ENCODE data around the gene C4orf36. TPM values are rescaled to one million over a fixed set of nuclear protein-coding genes. Genes with fewer than 3 reads are reported as not detected.

Gene C4orf36
- total and polyA plus RNA-seq, 2 of the 4 experiments (the other 2 are of a cell fraction), result 0.18 to 0.41 TPM

DNA sequence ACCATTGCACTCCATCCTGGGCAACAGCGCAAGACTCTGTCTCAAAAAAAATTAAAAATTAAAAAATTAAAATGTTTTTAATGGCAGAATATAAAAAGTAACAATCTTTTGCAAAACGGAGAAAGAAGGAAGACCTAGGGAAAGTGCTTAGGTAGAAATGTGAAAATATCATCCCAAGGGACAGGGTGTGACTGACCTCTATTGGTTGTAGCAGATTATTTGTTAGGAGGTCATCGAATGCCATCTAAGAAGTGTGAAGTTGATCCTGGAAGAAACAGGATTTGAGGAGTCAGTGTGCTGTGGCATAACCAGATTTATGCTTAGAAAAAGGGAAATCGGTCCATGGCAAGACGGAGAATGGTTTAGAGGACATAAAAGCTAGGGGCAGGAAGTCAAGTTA, 18.1 kb upstream of the C4orf36 start (continued):
- TF ChIP-seq, protein P1, sequence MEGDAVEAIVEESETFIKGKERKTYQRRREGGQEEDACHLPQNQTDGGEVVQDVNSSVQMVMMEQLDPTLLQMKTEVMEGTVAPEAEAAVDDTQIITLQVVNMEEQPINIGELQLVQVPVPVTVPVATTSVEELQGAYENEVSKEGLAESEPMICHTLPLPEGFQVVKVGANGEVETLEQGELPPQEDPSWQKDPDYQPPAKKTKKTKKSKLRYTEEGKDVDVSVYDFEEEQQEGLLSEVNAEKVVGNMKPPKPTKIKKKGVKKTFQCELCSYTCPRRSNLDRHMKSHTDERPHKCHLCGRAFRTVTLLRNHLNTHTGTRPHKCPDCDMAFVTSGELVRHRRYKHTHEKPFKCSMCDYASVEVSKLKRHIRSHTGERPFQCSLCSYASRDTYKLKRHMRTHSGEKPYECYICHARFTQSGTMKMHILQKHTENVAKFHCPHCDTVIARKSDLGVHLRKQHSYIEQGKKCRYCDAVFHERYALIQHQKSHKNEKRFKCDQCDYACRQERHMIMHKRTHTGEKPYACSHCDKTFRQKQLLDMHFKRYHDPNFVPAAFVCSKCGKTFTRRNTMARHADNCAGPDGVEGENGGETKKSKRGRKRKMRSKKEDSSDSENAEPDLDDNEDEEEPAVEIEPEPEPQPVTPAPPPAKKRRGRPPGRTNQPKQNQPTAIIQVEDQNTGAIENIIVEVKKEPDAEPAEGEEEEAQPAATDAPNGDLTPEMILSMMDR (conservative IDR thresholded peaks at IDR 0.05; ENCODE audit: low read depth, low read length), result no peak
- TF ChIP-seq BHLHE40 (IDR thresholded peaks at IDR 0.05; ENCODE audit: low read depth, low read length) (no peak), CEBPB (IDR thresholded peaks at IDR 0.05; ENCODE audit: low read depth, low read length) (no peak)

DNA sequence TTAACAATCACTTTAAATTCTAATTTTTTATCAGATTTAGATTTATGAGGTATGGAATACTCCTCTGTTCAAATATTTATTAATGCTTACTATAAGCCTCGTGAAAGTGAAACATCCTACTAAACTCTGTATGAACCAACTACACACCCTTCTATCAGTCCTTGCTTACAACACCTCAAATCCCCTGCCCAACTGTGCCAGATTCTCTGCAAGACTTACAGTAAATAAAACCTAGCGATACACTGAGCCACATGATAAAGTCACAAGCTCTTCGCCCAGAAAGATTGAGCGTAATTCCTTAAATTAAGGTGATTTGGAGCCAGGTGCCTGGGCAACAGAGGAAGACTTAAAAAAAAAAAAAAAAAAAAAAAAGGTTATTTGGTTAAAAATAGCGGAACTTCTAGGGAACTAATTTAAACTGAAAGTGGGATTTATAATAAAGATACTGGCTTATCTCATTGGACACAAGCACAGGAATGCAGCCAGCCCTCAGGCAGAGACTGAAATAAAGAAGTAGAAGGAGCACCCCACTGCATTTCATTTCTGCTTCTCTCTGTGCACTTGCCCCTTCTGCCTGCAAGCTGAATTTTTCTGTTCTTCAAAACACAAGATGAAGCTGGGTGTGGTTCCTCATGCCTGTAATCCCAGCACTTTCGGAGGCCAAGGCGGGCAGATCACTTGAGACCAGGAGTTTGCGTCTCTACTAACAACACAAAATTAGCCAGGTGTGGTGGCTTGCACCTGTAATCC, 17.5 kb upstream of the C4orf36 start:
- Histone ChIP-seq H3K23ac (ENCODE audit: low read depth, low read length) (no peak overlapping the region), H2BK20ac (ENCODE audit: low read depth, low read length) (no peak overlapping the region), H4K5ac (ENCODE audit: low read depth, low read length) (no peak overlapping the region), H3K14ac (replicated peaks; ENCODE audit: low read depth, low read length) (no peak overlapping the region), H2BK15ac (ENCODE audit: low read depth, low read length) (no peak overlapping the region), H2BK5ac (ENCODE audit: low read depth, low read length, poor library complexity, severe bottlenecking) (no peak overlapping the region), H4K8ac (ENCODE audit: low read depth in 2 of 2, low read length in 2 of 2) (no peak overlapping the region), H3K9me3 (ENCODE audit: control insufficient read depth, insufficient read depth, low read length) (no peaks in the 10 kb centered on the region), H3K27me3 (ENCODE audit: control insufficient read depth, insufficient read depth, low read length) (no peaks in the 10 kb centered on the region), H3K4ac (ENCODE audit: low read depth, low read length) (no peak overlapping the region), H2BK120ac (ENCODE audit: low read depth, low read length) (no peak overlapping the region; the same call in 1 of the 2 replicates), H2AK9ac (replicated peaks; ENCODE audit: low read depth, low read length, poor library complexity) (no peak overlapping the region), H4K20me1 (ENCODE audit: insufficient read depth, low read length) (no peaks in the 10 kb centered on the region), H3K36me3 (ENCODE audit: control insufficient read depth, insufficient read depth, low read length) (no peaks in the 10 kb centered on the region), H3K4me2 (ENCODE audit: low read depth, low read length) (no peak overlapping the region), H2AFZ (replicated peaks; ENCODE audit: low read length, poor library complexity) (no peak overlapping the region), H3K4me3 (ENCODE audit: insufficient read depth, low read depth, low read length) (no peak overlapping the region), H3K56ac (ENCODE audit: extremely low read depth, insufficient read depth, low read length) (no peak overlapping the region), H3K4me1 (ENCODE audit: control insufficient read depth, insufficient read depth, low read length) (peaks cover 5% of the 10 kb centered on the region), H3K18ac (ENCODE audit: low read depth, low read length) (no peak overlapping the region), H3K79me1 (ENCODE audit: low read depth in 1 of 2, low read length in 2 of 2) (no peaks in the 10 kb centered on the region), H2AK5ac (ENCODE audit: low read depth, low read length) (no peak overlapping the region), H3K9me1 (ENCODE audit: insufficient read depth, low read length) (no peaks in the 10 kb centered on the region), H3K27ac (ENCODE audit: insufficient read depth, low read length) (no peak overlapping the region), H4K91ac (ENCODE audit: insufficient read depth, low read depth, low read length) (no peak overlapping the region), H3K9ac (ENCODE audit: low read depth, low read length) (no peak overlapping the region)
- ATAC-seq (ENCODE audit: low read depth) (no peak), DNase-seq (no peak)
- BruUV-seq (replicated peaks), result no TSS peak
- 80% methylated on average over 2 of the region's 8 CpGs; no CpG with 5 or more reads in 1 of the 2 experiments for WGBS, 2 experiments (ENCODE audit: extremely low coverage in 2 of 2, insufficient read length in 1 of 2)
- dilution Hi-C loops (cut with HindIII; ENCODE audit: low sequenced_read_pairs, unreplicated experiment), result no loop called here
- in situ Hi-C loops (cut with MboI; ENCODE audit: low sequenced_read_pairs), result loop anchor here (25.0 kb wide), 1 partner anchor 553 kb away; no protein-coding TSS in a partner anchor
- TF ChIP-seq MXI1 (IDR thresholded peaks at IDR 0.05; ENCODE audit: borderline replicate concordance, low read depth, low read length), result no peak
- TF ChIP-seq CHD1 (IDR thresholded peaks at IDR 0.05; ENCODE audit: low read depth, low read length), result no peak
- TF ChIP-seq BHLHE40 (IDR thresholded peaks at IDR 0.05; ENCODE audit: low read depth, low read length), result no peak
- TF ChIP-seq RAD21 (IDR thresholded peaks at IDR 0.05; ENCODE audit: low read length), result no peak
- ChIA-PET CTCF (interaction anchor here (0.6 to 1.8 kb wide), 3 partner anchors 10 to 304 kb away, joined by 3 to 6 read pairs (median 3); no protein-coding TSS in a partner anchor), POLR2A (ENCODE audit: unreplicated experiment) (no interaction called here)
- intact Hi-C loops (cut with micrococcal nuclease), result no loop called here

All from IMR-90 (cell line).